DOHH2 (cell line): Measurements from ENCODE around the gene CTDSPL.

Experiments
- H3F3A ChIP-seq: fragments of 200-600 bp; sonication (generic), shearing (Covaris generic); 2 replicates; pipeline ENCODE4 v1.6.0; 2016; ENCODE audit warnings: antibody characterized with exemption, mild to moderate bottlenecking; ENCODE audit not compliant: control insufficient read depth, insufficient read depth
- H3K27ac ChIP-seq: fragments of 200-600 bp; sonication (generic); 2 replicates; pipeline ENCODE4 v1.5.1; 2014; ENCODE audit warnings: low read depth, mild to moderate bottlenecking, low read length, moderate library complexity
- H3K27me3 ChIP-seq: fragments of 200-600 bp; sonication (generic); 2 replicates; pipeline ENCODE4 v1.6.1; 2014; ENCODE audit warnings: mild to moderate bottlenecking, low read length, mixed read lengths; ENCODE audit not compliant: control insufficient read depth
- H3K36me3 ChIP-seq: fragments of 200-600 bp; sonication (generic); 2 replicates; pipeline ENCODE4 v1.6.1; 2014; ENCODE audit warnings: mild to moderate bottlenecking, low read length, moderate library complexity, mixed read lengths; ENCODE audit not compliant: control insufficient read depth
- H3K4me1 ChIP-seq: fragments of 200-600 bp; sonication (generic); 2 replicates; pipeline ENCODE4 v1.6.1; 2014; ENCODE audit warnings: mild to moderate bottlenecking, low read length, mixed read lengths; ENCODE audit not compliant: control insufficient read depth
- H3K4me2 ChIP-seq: fragments of 200-600 bp; sonication (generic); 2 replicates; pipeline ENCODE4 v1.6.0; 2014; ENCODE audit warnings: mild to moderate bottlenecking, low read length, moderate library complexity
- H3K4me3 ChIP-seq: fragments of 200-600 bp; sonication (generic); 2 replicates; pipeline ENCODE4 v1.5.1; 2014; ENCODE audit warnings: mild to moderate bottlenecking, low read length, mixed read lengths
- H3K79me2 ChIP-seq: fragments of 200-600 bp; sonication (generic); 2 replicates; pipeline ENCODE4 v1.6.1; 2014; ENCODE audit warnings: mild to moderate bottlenecking, low read length, mixed read lengths; ENCODE audit not compliant: control insufficient read depth
- H3K9me2 ChIP-seq: fragments of 200-600 bp; sonication (generic); replicated peaks from 2 replicates; pipeline ENCODE4 v1.6.1; 2014; ENCODE audit warnings: mild to moderate bottlenecking, low read length, mixed read lengths; ENCODE audit not compliant: control insufficient read depth
- H3K9me3 ChIP-seq: fragments of 200-600 bp; sonication (generic); 2 replicates; pipeline ENCODE4 v1.6.1; 2014; ENCODE audit warnings: antibody characterized with exemption, low read length, mixed read lengths; ENCODE audit not compliant: control insufficient read depth, insufficient read depth
- H4K20me1 ChIP-seq: fragments of 200-600 bp; sonication (generic); 2 replicates; pipeline ENCODE4 v1.6.0; 2014; ENCODE audit warnings: low read depth, mild to moderate bottlenecking, antibody characterized with exemption, low read length, moderate library complexity; ENCODE audit not compliant: control insufficient read depth, insufficient read depth
- CTCF ChIP-seq: fragments of 200-600 bp; sonication (generic); IDR thresholded peaks from one replicate; pipeline ENCODE4 v1.5.1; 2014; ENCODE audit warnings: antibody characterized with exemption, mild to moderate bottlenecking, low read depth, low read length; ENCODE audit not compliant: poor library complexity, severe bottlenecking
- EZH2phosphoT487 ChIP-seq: fragments of 200-600 bp; sonication (generic); IDR thresholded peaks from 2 replicates; pipeline ENCODE4 v1.6.1; 2017; ENCODE audit warnings: borderline replicate concordance, mild to moderate bottlenecking, antibody characterized with exemption, low read length, moderate library complexity, mixed read lengths

The CTDSPL gene

GRCh38 chr3:37981348-37981664, 119.6 kb downstream of the CTDSPL start:
- no peaks in the 10 kb centered on the region for H3K4me1 ChIP-seq
- no peaks in the 10 kb centered on the region for H3K79me2 ChIP-seq
- H3F3A ChIP-seq = no peaks in the 10 kb centered on the region
- H3K27ac ChIP-seq = no peak overlapping the region
- H4K20me1 ChIP-seq = no peaks in the 10 kb centered on the region
- H3K4me2 ChIP-seq = no peak overlapping the region
- H3K9me3 ChIP-seq = no peaks in the 10 kb centered on the region
- H3K9me2 ChIP-seq = no peaks in the 10 kb centered on the region
- H3K36me3 ChIP-seq = no peaks in the 10 kb centered on the region
- no peak overlapping the region for H3K4me3 ChIP-seq
- peaks cover 9% of the 10 kb centered on the region for H3K27me3 ChIP-seq
- TF ChIP-seq EZH2phosphoT487 = no peak
- TF ChIP-seq CTCF = no peak

GRCh38 chr3:37982331-37982730, 120.7 kb downstream of the CTDSPL start:
- Histone ChIP-seq H3K36me3 (no peaks in the 10 kb centered on the region), H3K27me3 (peaks cover 9% of the 10 kb centered on the region), H3K4me1 (no peaks in the 10 kb centered on the region), H3K9me3 (no peaks in the 10 kb centered on the region), H3K79me2 (no peaks in the 10 kb centered on the region), H4K20me1 (no peaks in the 10 kb centered on the region), H3K27ac (no peak overlapping the region), H3K4me3 (no peak overlapping the region), H3K9me2 (no peaks in the 10 kb centered on the region), H3F3A (no peaks in the 10 kb centered on the region), H3K4me2 (no peak overlapping the region)
- TF ChIP-seq EZH2phosphoT487 (no peak), CTCF (no peak)

GRCh38 chr3:37984051-37984450, 122.4 kb downstream of the CTDSPL start:
- no peaks in the 10 kb centered on the region for H3K9me3 ChIP-seq
- H4K20me1 ChIP-seq = no peaks in the 10 kb centered on the region
- H3K79me2 ChIP-seq = no peaks in the 10 kb centered on the region
- no peak overlapping the region for H3K4me2 ChIP-seq
- no peak overlapping the region for H3K27ac ChIP-seq
- H3F3A ChIP-seq = no peaks in the 10 kb centered on the region
- H3K4me1 ChIP-seq = no peaks in the 10 kb centered on the region
- peaks cover 9% of the 10 kb centered on the region for H3K27me3 ChIP-seq
- H3K36me3 ChIP-seq = no peaks in the 10 kb centered on the region
- H3K9me2 ChIP-seq = no peaks in the 10 kb centered on the region
- TF ChIP-seq CTCF = no peak
- TF ChIP-seq EZH2phosphoT487 = no peak
- no peak overlapping the region for H3K4me3 ChIP-seq

GRCh38 chr3:37984596-37984995, 122.9 kb downstream of the CTDSPL start:
- H3K9me2 ChIP-seq = no peaks in the 10 kb centered on the region
- H3K4me1 ChIP-seq = no peaks in the 10 kb centered on the region
- no peaks in the 10 kb centered on the region for H3K9me3 ChIP-seq
- no peaks in the 10 kb centered on the region for H3K36me3 ChIP-seq
- no peak for TF ChIP-seq CTCF
- no peak for TF ChIP-seq EZH2phosphoT487
- peaks cover 9% of the 10 kb centered on the region for H3K27me3 ChIP-seq
- no peak overlapping the region for H3K4me2 ChIP-seq
- no peaks in the 10 kb centered on the region for H3F3A ChIP-seq
- no peaks in the 10 kb centered on the region for H4K20me1 ChIP-seq
- H3K27ac ChIP-seq = no peak overlapping the region
- H3K79me2 ChIP-seq = no peaks in the 10 kb centered on the region
- no peak overlapping the region for H3K4me3 ChIP-seq
